ENCODE measurements around the gene EDN3. TPM values are rescaled to one million over a fixed set of nuclear protein-coding genes. Genes with fewer than 3 reads are reported as not detected.

The EDN3 gene
- 0.87 TPM for total RNA-seq
- long read RNA-seq, partial matches to known transcripts, result 1 of 4 reads
- long read RNA-seq, other reads (novel, unspliced or antisense), result 0 of 4 reads

DNA sequence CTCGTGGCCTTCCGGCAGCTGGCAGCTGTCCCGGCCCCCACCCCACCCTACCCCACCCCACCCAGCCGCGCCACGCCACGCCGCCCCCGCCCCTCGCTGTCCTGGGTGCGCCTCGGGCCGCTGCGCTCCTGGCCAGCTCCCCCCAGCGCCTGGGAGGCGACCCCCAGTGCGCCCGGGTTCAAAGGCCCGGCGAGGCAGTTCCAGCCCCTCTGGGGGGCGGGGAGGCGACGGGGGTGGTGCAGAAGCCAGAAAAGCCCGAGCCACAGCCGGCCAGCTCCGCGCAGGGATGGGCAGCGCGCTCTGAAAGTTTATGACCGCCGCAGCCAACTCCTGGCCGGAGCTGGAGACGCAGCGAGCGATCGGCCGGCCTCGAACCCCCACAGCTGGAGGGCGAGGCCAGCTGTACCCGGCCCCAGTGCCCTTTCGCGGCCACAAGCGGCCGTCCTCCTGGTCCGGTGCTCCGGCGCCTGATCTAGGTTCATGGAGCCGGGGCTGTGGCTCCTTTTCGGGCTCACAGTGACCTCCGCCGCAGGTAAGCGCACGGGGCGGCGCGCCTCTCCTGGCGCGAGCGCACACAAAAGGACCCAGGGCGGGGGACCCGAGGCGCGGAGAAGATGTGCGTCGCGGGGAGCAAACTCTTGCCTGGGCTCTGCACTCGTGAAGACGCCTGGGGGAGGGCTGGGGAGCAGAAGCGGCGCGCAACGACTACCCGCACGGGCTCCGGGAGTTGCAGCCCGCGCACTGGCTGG lies at the start of gene EDN3:
TSS of gene EDN3 (plus strand) at position 279 of the 749 bp plus-strand sequence. CDS start at position 481, 202 bp downstream.
- TF ChIP-seq, protein P1, sequence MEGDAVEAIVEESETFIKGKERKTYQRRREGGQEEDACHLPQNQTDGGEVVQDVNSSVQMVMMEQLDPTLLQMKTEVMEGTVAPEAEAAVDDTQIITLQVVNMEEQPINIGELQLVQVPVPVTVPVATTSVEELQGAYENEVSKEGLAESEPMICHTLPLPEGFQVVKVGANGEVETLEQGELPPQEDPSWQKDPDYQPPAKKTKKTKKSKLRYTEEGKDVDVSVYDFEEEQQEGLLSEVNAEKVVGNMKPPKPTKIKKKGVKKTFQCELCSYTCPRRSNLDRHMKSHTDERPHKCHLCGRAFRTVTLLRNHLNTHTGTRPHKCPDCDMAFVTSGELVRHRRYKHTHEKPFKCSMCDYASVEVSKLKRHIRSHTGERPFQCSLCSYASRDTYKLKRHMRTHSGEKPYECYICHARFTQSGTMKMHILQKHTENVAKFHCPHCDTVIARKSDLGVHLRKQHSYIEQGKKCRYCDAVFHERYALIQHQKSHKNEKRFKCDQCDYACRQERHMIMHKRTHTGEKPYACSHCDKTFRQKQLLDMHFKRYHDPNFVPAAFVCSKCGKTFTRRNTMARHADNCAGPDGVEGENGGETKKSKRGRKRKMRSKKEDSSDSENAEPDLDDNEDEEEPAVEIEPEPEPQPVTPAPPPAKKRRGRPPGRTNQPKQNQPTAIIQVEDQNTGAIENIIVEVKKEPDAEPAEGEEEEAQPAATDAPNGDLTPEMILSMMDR (IDR thresholded peaks at IDR 0.05), result no peak
- no peak for DNase-seq
- intact Hi-C loops (cut with DNase I), result no loop called here
- Histone ChIP-seq H3K27ac (no peak within 1 kb of the TSS), H3K27me3 (peaks cover 51% of the 10 kb centered on the region), H3K9me3 (no peaks in the 10 kb centered on the region), H3K4me3 (no peak within 1 kb of the TSS), H3K4me1 (no peaks in the 10 kb centered on the region), H3K36me3 (no peaks in the 10 kb centered on the region)
- no peak for ATAC-seq

GRCh38 chr20:59253325-59253724 lies 47.1 kb upstream of the EDN3 start:
- no peak for DNase-seq
- H3K4me3 ChIP-seq, result no peak overlapping the region
- TF ChIP-seq, protein P1 (IDR thresholded peaks at IDR 0.05), result no peak
- ATAC-seq, result no peak
- H3K9me3 ChIP-seq, result no peaks in the 10 kb centered on the region
- intact Hi-C loops (cut with DNase I), result no loop called here
- H3K27me3 ChIP-seq, result no peaks in the 10 kb centered on the region
- H3K4me1 ChIP-seq, result no peaks in the 10 kb centered on the region
- H3K36me3 ChIP-seq, result no peaks in the 10 kb centered on the region
- no peak overlapping the region for H3K27ac ChIP-seq

DNA sequence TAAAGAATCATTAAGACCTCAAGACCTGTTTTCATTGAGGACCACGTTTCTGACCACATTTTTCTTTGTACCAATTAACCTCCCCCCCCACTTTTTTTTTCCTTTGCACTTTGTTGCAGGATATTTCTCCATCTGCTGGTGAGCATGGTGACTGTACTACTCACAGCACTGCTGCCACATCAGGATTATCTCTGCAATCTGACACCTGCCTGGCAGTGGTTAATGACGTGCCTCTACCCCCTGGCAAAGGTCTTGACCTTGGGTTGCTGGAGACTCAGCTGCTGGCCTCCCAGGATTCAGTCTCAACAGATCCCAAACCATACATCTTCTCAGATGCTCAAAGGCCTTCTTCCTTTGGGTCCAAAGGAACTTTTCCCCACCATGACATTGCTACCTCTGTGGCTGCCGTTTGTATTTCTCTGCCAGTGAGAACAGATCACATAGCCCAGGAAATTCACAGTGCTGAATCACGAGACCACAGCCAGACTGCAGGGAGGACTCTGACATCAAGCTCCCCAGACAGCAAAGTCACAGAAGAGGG lies 46.6 kb upstream of the EDN3 start:
- Histone ChIP-seq H3K4me3 (no peak overlapping the region), H3K27me3 (no peaks in the 10 kb centered on the region), H3K27ac (no peak overlapping the region), H3K9me3 (no peaks in the 10 kb centered on the region), H3K36me3 (no peaks in the 10 kb centered on the region), H3K4me1 (no peaks in the 10 kb centered on the region)
- intact Hi-C loops (cut with DNase I), result no loop called here
- DNase-seq (no peak), ATAC-seq (no peak)
- TF ChIP-seq, protein P1 (IDR thresholded peaks at IDR 0.05), result no peak

DNA sequence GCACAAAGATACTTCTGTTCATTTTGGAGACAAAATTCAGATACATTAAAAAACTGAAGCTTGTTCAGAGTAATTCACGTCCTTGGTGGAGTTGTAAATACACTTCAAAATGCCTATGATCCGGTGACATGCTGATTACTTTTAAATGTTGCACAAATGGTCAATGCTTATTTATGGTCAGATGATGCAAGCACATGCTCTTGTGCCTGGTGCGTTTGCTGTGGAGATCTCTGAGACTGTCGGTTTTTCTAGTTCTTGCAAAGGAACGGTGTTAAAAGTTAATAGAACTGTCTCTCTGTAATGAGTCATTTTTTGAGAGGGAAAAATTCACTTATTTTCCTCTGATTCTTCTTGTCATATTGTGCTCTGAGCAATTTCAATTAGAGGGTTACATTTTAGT lies 45.2 kb upstream of the EDN3 start:
- Histone ChIP-seq H3K9me3 (no peaks in the 10 kb centered on the region), H3K27me3 (no peaks in the 10 kb centered on the region), H3K4me1 (no peaks in the 10 kb centered on the region), H3K4me3 (no peak overlapping the region), H3K27ac (no peak overlapping the region), H3K36me3 (no peaks in the 10 kb centered on the region)
- ATAC-seq (no peak), DNase-seq (no peak)
- intact Hi-C loops (cut with DNase I), result no loop called here
- TF ChIP-seq, protein P1 (IDR thresholded peaks at IDR 0.05), result no peak

- H3K27me3 ChIP-seq, result peaks cover 9% of the 10 kb centered on the region
- DNase-seq (no peak), ATAC-seq (no peak)
- TF ChIP-seq, protein P1 (IDR thresholded peaks at IDR 0.05), result no peak
- H3K4me1 ChIP-seq, result no peaks in the 10 kb centered on the region
- no peaks in the 10 kb centered on the region for H3K36me3 ChIP-seq
- intact Hi-C loops (cut with DNase I), result no loop called here
- no peak overlapping the region for H3K4me3 ChIP-seq
- no peak overlapping the region for H3K27ac ChIP-seq
- no peaks in the 10 kb centered on the region for H3K9me3 ChIP-seq
These were observed 42.2 kb upstream of the EDN3 start for GRCh38 chr20:59258221-59258621.

All from upper lobe of right lung (tissue), 1 donor.